ENCODE data around the gene KCTD3. TPM values are rescaled to one million over a fixed set of nuclear protein-coding genes. Genes with fewer than 3 reads are reported as not detected.

Gene KCTD3
- total RNA-seq, 1 donor from 2014 or later, result 25.3 TPM

- DNase-seq (no peak), ATAC-seq (no peak)
- H3K27ac ChIP-seq, result no peak overlapping the region
- H3K27me3 ChIP-seq (ENCODE audit: low read depth), result no peaks in the 10 kb centered on the region
- no peaks in the 10 kb centered on the region for H3K4me1 ChIP-seq
- intact Hi-C loops (cut with DNase I), result no loop called here
- no peak overlapping the region for H3K4me3 ChIP-seq
- TF ChIP-seq CTCF (IDR thresholded peaks at IDR 0.05), result no peak
- H3K9me3 ChIP-seq, result no peaks in the 10 kb centered on the region
- no peaks in the 10 kb centered on the region for H3K36me3 ChIP-seq
These were observed 43.2 kb upstream of the KCTD3 start for GRCh38 chr1:215523906-215524305.

- ATAC-seq, result peak in 1 of 2 donors; percentile 62
- H3K27ac ChIP-seq, result no peak overlapping the region
- no peaks in the 10 kb centered on the region for H3K36me3 ChIP-seq
- peaks cover 2% of the 10 kb centered on the region for H3K27me3 ChIP-seq (ENCODE audit: low read depth)
- peak; percentile 73 for TF ChIP-seq CTCF (IDR thresholded peaks at IDR 0.05)
- no peaks in the 10 kb centered on the region for H3K4me1 ChIP-seq
- no peaks in the 10 kb centered on the region for H3K9me3 ChIP-seq
- no peak for DNase-seq
- no peak overlapping the region for H3K4me3 ChIP-seq
- intact Hi-C loops (cut with DNase I), result no loop called here
These were observed 40.8 kb upstream of the KCTD3 start for GRCh38 chr1:215526147-215526845.

GRCh38 chr1:215526846-215527151, 40.3 kb upstream of the KCTD3 start:
- H3K36me3 ChIP-seq, result no peaks in the 10 kb centered on the region
- ATAC-seq (no peak), DNase-seq (no peak)
- H3K4me1 ChIP-seq, result no peaks in the 10 kb centered on the region
- no peak overlapping the region for H3K27ac ChIP-seq
- H3K4me3 ChIP-seq, result no peak overlapping the region
- intact Hi-C loops (cut with DNase I), result no loop called here
- no peaks in the 10 kb centered on the region for H3K9me3 ChIP-seq
- peaks cover 4% of the 10 kb centered on the region for H3K27me3 ChIP-seq (ENCODE audit: low read depth)
- no peak for TF ChIP-seq CTCF (IDR thresholded peaks at IDR 0.05)

- Histone ChIP-seq H3K27me3 (ENCODE audit: low read depth) (peaks cover 4% of the 10 kb centered on the region), H3K36me3 (no peaks in the 10 kb centered on the region), H3K4me1 (no peaks in the 10 kb centered on the region), H3K4me3 (no peak overlapping the region), H3K27ac (no peak overlapping the region), H3K9me3 (no peaks in the 10 kb centered on the region)
- TF ChIP-seq CTCF (IDR thresholded peaks at IDR 0.05), result no peak
- intact Hi-C loops (cut with DNase I), result no loop called here
- DNase-seq (no peak), ATAC-seq (no peak)
These were observed 38.0 kb upstream of the KCTD3 start for GRCh38 chr1:215529111-215529510.

- Histone ChIP-seq H3K9me3 (no peaks in the 10 kb centered on the region), H3K27me3 (ENCODE audit: low read depth) (peaks cover 4% of the 10 kb centered on the region), H3K4me3 (no peak overlapping the region), H3K4me1 (no peaks in the 10 kb centered on the region), H3K36me3 (no peaks in the 10 kb centered on the region), H3K27ac (no peak overlapping the region)
- intact Hi-C loops (cut with DNase I), result no loop called here
- DNase-seq (no peak), ATAC-seq (no peak)
- no peak for TF ChIP-seq CTCF (IDR thresholded peaks at IDR 0.05)
These were observed 37.5 kb upstream of the KCTD3 start for GRCh38 chr1:215529571-215529970.
